Stomach (tissue), 4 donors: Measurements from ENCODE around the gene ALK.

ENCODE experiments used
- CTCF ChIP-seq, 7 experiments: fragments of 450-650 bp in 4 of 7; fragments of 200-600 bp in 3 of 7; sonication (generic) in 3 of 7; IDR thresholded peaks; one replicate each; pipeline ENCODE4 v1.5.1; 2016 to 2019; ENCODE audit warnings: antibody characterized with exemption in 7 of 7, control low read depth in 2 of 7, mild to moderate bottlenecking in 1 of 7
- EP300 ChIP-seq: sonication (generic); formaldehyde crosslinking; IDR thresholded peaks from one replicate; pipeline ENCODE4 v1.6.1; 2017; ENCODE audit warnings: antibody characterized with exemption
- POLR2A ChIP-seq, 4 donors: fragments of 450-650 bp; IDR thresholded peaks; one replicate each; pipeline ENCODE4 v1.6.1; 2016; ENCODE audit warnings: antibody characterized with exemption in 4 of 4, control low read depth in 2 of 4, mild to moderate bottlenecking in 1 of 4, moderate library complexity in 1 of 4
- POLR2AphosphoS5 ChIP-seq, 3 donors: sonication (generic); formaldehyde crosslinking; IDR thresholded peaks; one replicate each; pipeline ENCODE4 v1.6.1; 2016; ENCODE audit warnings: antibody characterized with exemption in 3 of 3

DNA sequence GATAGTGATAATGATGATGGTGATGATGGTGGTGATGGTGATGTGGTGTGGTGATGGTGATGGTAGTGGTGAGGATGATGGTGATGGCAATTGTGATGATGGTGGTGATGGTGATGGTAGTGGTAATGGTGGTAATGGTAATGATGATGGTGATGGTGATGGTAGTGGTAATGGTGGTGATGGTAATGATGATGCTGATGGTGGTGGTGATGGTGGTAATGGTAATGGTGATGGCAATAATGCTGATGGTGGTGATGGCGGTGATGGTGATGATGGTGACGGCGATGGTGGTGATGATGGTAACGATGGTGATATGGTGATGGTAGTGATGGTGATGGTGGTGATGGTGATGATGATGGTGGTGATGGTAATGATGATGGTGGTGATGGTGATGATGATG, 45.0 kb downstream of the ALK start:
- TF ChIP-seq POLR2AphosphoS5 (IDR thresholded peaks at IDR 0.05) (no peak), CTCF (IDR thresholded peaks at IDR 0.05) (no peak), EP300 (no peak), POLR2A (IDR thresholded peaks at IDR 0.05) (no peak)
